Activated CD8-positive, alpha-beta memory T cell treated with anti-CD3 and anti-CD28 coated beads for 4 hours (primary cell): Measurements from ENCODE around the gene DPYD.

ENCODE experiments used
- DNase-seq, 2 donors: peaks; one replicate each; pipeline ENCODE4 v3.0.0-alpha.2; 2020; ENCODE audit warnings: low read depth in 2 of 2

DPYD gene

DNA sequence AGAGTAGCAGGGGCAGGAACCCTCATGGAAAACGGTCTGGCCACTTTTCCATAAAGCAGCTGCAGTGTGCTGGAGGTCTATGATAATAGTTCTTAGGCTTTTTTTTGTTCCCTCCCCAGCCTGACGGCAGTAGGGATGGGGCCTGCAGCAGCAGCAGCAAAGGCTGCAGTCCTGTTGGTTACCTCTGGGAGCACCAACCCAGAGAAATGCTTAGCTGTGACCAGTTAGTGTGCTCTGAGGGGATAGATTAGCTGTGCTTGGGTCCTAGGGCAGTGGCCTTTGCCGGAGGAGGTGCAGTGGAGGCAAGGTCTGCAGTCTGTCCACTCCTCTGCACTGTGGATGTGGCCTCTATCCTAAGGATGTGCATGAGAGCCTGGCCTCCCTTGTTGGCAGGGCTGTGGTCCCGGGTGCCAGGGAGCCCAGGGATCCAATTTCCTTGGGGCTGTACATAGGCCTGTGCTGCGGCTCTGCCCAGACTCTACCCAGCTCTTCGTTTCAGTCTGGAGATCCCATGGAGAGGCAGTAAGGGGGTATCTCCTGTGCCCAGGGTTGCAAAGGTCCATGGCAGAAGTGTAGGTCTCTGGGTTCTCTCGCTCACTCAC lies 876.6 kb downstream of the DPYD start:
- DNase-seq: no peak

DNA sequence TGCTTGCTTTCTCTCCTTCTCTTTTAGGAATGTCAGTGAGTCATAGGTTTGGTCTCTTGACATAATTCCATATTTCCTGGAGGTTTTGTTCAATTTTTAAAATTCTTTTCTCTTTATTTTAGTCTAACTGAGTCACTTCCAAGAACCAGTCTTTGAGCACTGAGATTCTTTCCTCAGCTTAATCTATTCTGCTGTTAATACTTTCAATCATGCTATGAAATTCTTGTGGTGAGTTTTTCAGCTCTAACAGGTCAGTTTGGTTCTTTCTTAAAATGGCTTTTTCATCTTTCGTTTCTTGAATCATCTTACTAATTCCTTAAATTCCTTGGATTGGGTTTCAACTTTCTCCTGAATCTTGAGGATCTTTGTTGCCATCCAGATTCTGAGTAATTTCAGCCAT lies 878.3 kb downstream of the DPYD start:
- no peak for DNase-seq

DNA sequence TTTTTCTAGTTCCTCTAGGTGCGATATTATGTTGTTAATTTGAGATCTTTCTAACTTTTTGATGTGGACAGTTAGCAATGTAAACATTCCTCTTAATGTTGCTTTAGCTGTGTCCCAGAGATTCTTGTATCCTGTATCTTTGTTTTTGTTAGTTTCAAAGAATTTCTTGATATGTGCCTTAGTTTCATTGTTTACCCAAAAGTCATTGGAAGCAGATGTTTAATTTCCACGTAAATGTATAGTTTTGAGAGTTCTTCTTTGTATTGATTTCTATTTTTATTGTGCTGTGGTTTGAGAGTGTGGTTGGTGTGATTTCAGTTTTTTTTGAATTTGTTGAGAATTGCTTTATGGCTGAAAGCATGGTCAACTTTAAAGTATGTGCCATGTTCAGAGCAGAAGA lies 879.8 kb downstream of the DPYD start:
- DNase-seq: no peak

DNA sequence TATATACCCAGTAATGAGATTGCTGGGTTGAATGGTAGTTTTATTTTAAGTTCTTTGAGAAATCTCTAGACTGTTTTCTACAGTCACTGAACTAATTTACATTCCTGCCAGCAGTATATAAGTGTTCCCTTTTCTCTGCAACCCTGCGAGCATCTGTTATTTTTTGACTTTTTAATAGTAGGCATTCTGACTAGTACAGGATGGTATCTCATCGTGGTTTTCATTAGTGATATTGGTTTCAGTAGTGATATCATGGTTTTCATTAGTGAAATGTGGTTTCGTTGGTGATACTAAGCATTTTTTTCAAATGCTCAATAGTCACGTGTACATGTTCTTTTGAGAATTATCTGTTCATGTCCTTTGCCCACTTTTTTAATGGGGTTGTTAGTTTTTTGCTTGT lies 882.4 kb downstream of the DPYD start:
- no peak for DNase-seq

DNA sequence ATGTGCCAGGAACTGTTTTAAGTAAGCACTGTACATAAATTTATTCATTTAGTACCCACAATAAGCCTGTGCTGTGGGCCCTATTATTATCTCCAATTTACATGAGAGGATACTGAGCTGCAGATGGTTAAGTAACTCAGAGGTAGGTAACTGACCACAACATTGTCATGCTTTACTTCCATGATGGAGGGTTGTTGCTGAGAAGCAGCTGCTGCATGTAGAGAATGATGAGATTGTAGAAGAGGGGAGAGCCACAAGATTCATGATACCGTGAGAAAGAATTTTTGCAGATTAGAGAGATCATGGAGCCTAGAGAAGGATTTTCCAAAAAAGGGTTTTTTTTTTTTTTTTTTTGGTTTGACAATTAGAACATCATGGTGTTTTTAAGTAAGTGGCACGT lies 886.2 kb downstream of the DPYD start:
- no peak for DNase-seq

DNA sequence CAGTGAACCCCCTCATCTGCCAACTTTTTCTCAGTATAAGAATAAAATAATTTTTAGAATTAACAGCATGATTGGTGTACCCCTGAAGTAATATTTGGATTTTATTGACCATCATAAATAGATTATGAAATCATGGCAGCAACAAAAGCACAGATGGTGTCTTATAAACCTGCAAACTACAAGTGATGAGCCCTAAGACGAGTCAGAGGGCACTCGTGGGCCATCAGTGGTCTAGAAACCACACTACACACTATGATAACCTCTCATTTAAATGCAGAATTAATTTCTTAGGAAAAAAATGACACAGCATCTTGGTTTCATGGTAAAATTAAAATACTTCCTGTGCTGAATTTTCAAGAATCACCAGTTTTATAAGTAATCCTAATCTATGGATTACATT lies 886.9 kb downstream of the DPYD start:
- DNase-seq: no peak
